SIG-M5 treated with dmso at 0.1 percent for 504 hours (cell line): ENCODE measurements around the gene LHFPL6.
A peak's percentile ranks its signal among the peaks of the same experiment; 100 is the strongest.

Source experiments
- DNase-seq: peaks from one replicate; lab custom pipeline; 2025; ENCODE audit not compliant: unreplicated experiment; lab: John Stamatoyannopoulos, UW

LHFPL6 gene

GRCh38 chr13:39602614-39603366 is at the start of gene LHFPL6:
LHFPL6 (minus strand) TSS chr13:39603193.
- DNase-seq: peak; percentile 61

- DNase-seq: no peak
These were observed 43.1 kb upstream of the LHFPL6 start for GRCh38 chr13:39646122-39646521.

- peak; percentile 58 for DNase-seq
These were observed 38.7 kb upstream of the LHFPL6 start for GRCh38 chr13:39641645-39642044.

GRCh38 chr13:39637890-39638289 is 34.9 kb upstream of the LHFPL6 start:
- no peak for DNase-seq

GRCh38 chr13:39635564-39635963 is 32.6 kb upstream of the LHFPL6 start:
- DNase-seq: no peak

- DNase-seq: no peak
These were observed 30.0 kb upstream of the LHFPL6 start for GRCh38 chr13:39632994-39633393.

GRCh38 chr13:39631307-39631706 is 28.3 kb upstream of the LHFPL6 start:
- DNase-seq: no peak

GRCh38 chr13:39623466-39623865 is 20.5 kb upstream of the LHFPL6 start:
- no peak for DNase-seq

GRCh38 chr13:39618561-39618960 is 15.6 kb upstream of the LHFPL6 start:
- no peak for DNase-seq

GRCh38 chr13:39616087-39616694 is 13.2 kb upstream of the LHFPL6 start:
- DNase-seq: peak; percentile 77

GRCh38 chr13:39612023-39612637 is 9.1 kb upstream of the LHFPL6 start:
- peak; percentile 75 for DNase-seq

- no peak for DNase-seq
These were observed 4.9 kb upstream of the LHFPL6 start for GRCh38 chr13:39607876-39608275.

- no peak for DNase-seq
These were observed 2.8 kb upstream of the LHFPL6 start for GRCh38 chr13:39605677-39606320.

GRCh38 chr13:39604756-39605155 is 1.8 kb upstream of the LHFPL6 start:
- DNase-seq: no peak

GRCh38 chr13:39603424-39603947 is 493 bp upstream of the LHFPL6 start:
- DNase-seq: peak; percentile 40

GRCh38 chr13:39602277-39602613 is 748 bp downstream of the LHFPL6 start:
- no peak for DNase-seq

- no peak for DNase-seq
These were observed 1.4 kb downstream of the LHFPL6 start for GRCh38 chr13:39601636-39602035.

- no peak for DNase-seq
These were observed 2.2 kb downstream of the LHFPL6 start for GRCh38 chr13:39600766-39601165.

- DNase-seq: no peak
These were observed 3.2 kb downstream of the LHFPL6 start for GRCh38 chr13:39599842-39600241.

GRCh38 chr13:39599012-39599411 is 4.0 kb downstream of the LHFPL6 start:
- DNase-seq: no peak

- DNase-seq: no peak
These were observed 5.2 kb downstream of the LHFPL6 start for GRCh38 chr13:39597838-39598237.

GRCh38 chr13:39596685-39597084 is 6.3 kb downstream of the LHFPL6 start:
- no peak for DNase-seq
